HG03066 (cell line): Measurements from ENCODE around the gene SGMS1.
A peak's percentile ranks its signal among the peaks of the same experiment; 100 is the strongest.

ENCODE experiments used
- ATAC-seq: cut with Tn5 transposase; IDR thresholded peaks from one replicate; pipeline ENCODE4 v1.9.1; 2021; ENCODE audit warnings: low read depth; ENCODE audit not compliant: unreplicated experiment

Gene SGMS1

GRCh38 chr10:50407076-50407801 is 216.5 kb downstream of the SGMS1 start:
- no peak for ATAC-seq

- no peak for ATAC-seq
Observed at GRCh38 chr10:50406457-50407070, 217.2 kb downstream of the SGMS1 start.

DNA sequence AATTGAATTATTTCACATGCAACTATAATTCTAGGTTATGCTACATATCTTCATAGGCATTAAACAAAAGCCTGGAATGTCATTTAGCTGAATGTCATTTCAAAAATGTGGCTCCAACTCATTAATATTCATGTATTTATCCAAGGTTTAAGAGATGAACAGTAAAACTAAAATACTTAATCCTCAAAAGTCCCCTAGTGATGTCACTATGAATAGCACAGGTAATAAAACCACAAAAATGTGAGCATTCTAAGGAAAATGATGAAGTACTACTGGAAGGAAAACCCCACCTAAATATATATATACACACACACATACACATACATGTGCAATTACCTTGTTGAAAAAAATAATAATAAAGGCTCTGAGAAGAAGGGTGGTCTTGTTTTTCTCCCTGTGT is 218.0 kb downstream of the SGMS1 start:
- no peak for ATAC-seq

GRCh38 chr10:50404021-50404773 is 219.6 kb downstream of the SGMS1 start:
- no peak for ATAC-seq

DNA sequence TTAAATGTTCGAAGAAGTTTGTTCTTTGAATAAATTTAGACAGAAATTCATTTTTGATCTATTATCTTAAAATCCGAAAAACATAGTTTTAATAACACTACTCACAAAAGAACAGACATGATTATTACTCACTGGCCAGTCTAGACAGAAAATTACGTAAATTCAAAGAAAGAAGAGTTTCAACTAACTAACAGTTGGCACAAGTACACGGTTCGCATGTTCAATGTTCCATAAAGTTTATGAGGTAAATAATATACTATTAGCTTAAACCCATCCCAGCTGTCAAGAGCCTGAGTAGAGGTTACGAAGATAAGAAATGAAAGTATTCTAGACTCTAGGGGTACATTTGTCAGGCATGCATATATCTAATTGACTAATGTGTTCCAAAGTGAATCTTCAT is 220.7 kb downstream of the SGMS1 start:
- ATAC-seq, result no peak

DNA sequence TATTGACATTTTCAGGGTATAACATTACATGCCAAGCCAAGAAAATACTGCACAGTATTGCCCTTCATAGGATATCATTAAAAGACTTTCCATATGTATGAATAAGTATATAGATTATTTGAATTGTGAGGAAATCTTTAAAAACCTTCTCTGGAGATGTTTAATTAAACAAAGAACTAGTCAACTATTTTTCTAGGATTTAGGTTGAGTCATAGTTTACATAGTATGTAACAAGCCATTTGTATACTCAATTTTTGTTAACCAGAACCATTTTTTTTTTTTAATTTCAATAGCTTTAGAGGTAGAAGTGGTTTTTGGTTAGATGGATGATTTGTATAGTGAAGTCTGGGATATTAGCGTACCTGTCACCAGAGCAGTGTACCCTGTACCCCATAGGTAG is 221.3 kb downstream of the SGMS1 start:
- no peak for ATAC-seq

DNA sequence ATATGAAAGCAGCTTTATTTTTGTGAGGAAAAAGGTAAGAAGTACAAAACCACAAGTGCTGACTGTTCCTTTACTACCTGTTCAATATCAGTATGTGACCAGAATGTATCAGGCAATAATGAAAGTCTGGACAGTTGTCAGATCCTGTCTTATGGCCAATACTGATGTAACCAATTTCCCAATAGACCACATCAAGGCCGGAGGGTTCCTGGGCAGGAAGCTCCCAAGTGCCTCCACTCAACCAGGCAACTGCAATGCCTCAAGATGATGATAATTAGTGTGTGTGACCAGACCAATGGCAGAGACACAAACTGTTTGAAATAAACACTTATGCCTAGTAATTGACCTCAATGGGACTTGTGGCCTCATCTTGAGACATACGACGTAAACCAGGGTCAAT is 223.1 kb downstream of the SGMS1 start:
- no peak for ATAC-seq

- no peak for ATAC-seq
Observed at GRCh38 chr10:50398823-50399222, 224.9 kb downstream of the SGMS1 start.

DNA sequence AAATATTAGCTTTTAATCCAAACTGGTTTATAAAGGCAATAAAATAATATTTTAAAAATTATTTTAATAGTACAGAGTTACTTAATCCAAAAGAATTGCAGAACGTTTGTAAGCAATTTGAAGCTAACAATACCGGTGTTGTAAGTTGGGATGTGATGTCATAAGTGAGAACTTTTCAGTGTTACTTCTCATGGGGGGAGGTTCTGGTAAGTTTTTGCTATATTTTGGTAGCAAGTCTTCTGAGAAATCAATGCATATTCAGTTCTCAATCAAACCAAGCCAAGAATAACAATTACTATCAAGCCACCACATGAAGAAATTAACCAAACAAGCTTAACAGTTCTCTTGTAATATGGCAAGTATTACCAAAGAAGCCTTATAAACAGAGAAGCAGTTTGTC is 225.4 kb downstream of the SGMS1 start:
- no peak for ATAC-seq

DNA sequence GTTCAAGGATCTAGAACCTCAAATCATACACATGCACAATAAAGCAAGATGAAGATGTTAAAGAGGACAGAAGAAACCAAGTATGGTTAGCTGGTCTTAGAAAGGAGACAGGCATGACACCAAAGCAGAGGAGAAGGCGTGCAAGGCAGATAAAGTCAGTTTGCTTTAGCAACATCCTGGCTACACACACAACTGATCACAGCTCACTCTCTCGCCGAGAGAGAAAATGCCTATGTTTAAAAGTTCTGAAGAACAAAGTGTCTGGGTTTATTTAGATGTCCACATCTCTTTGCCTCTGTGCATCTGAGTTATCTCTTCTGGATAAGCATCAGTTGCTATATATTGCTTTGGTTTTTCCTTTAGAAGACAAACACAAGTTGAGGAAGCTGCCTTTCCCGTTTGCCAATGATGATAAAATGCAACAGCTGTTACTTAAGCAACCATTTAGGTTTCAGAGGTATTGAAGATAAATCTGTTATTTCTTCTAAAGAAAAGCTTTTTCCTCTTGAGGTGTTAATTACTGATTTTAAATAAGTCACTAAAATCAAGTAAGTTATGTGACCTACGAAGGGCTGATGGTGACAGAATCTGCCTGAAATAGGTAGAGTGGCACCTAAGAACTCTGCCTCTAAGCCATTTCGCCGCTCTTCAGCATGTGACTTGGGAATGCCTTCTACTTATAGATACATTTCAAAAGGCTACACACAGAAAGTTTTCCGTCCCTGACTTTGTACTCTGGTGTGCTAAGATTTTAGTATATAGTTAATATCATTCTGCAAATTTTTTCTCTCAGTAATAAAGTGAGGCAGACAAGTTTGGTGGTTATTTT is 226.2 kb downstream of the SGMS1 start:
- peak; percentile 36 for ATAC-seq

GRCh38 chr10:50396491-50397311 is 227.1 kb downstream of the SGMS1 start:
- ATAC-seq, result peak; percentile 69

DNA sequence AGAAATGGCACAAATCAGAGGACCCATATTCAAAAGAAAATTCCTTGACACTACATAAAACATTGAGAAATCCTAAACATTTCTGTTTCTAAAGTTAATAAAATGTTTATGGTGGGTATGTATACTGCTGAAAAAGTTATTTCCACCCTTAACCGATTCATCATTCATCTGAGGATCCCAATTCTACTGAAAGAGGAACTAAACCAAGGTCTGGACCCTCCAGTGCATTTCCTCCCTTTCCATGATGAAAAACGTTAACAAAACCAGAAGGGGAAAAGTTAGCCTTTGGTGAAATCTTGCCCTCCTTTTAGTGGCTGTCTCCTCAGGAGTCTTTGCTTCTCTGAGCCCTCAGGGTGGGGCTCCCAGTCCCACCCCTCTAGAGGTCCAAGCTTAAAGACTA is 227.9 kb downstream of the SGMS1 start:
- ATAC-seq, result no peak

- ATAC-seq, result no peak
Observed at GRCh38 chr10:50395271-50395670, 228.5 kb downstream of the SGMS1 start.

DNA sequence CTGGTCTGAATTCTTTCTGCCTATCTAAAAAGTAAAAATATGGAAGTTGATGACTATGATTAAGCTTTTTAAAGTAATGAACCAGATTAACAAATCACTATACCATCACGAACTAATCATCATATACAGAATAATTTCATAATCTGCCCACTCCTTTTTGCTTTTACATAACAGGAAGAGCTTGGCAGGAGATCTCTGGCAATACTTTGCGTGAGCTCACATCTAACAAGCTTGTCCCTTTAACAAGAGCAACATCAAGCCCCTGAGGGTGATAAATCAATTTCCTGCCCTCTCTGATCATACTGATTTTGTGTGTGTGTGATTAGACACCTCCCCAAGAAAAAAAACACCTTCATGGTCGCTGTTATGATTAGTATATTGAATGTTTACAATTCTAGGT is 228.9 kb downstream of the SGMS1 start:
- no peak for ATAC-seq

- ATAC-seq, result no peak
Observed at GRCh38 chr10:50393784-50394467, 229.8 kb downstream of the SGMS1 start.

DNA sequence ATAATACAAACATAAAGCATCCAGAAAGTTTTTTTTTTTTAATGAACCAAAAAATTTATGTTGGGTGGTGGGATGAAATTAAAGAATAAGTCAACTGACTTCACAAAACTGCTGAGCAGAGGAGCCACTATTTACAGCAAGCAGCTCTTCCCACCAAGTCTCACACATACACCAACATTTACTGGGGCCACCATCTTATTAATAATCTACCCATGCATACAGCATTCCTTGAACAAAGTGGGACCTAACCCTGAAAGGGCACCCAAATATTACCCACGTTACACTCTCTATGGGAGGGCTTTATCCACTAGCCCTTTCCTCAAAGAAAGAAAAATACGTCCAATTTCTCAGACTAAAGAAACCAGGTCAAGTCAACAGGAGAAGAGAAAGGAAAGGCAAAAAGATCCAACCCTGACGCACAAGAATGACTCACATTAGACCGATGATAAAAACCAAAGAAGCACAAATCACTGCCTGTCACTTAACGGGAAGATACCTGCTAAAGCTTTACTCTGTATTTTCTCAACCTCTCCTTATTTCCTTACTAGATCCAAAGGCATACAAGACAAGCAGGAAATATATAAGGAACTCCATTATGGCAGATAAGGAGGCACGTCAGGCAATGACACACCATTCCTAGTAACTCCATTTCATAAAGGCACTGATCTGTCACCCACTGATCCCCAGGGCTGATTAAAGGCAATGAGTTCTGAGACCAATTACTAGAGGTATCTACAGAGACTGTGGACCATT is 230.6 kb downstream of the SGMS1 start:
- ATAC-seq, result no peak

GRCh38 chr10:50392426-50392825 is 231.3 kb downstream of the SGMS1 start:
- ATAC-seq, result no peak

GRCh38 chr10:50390302-50390701 is 233.5 kb downstream of the SGMS1 start:
- no peak for ATAC-seq

DNA sequence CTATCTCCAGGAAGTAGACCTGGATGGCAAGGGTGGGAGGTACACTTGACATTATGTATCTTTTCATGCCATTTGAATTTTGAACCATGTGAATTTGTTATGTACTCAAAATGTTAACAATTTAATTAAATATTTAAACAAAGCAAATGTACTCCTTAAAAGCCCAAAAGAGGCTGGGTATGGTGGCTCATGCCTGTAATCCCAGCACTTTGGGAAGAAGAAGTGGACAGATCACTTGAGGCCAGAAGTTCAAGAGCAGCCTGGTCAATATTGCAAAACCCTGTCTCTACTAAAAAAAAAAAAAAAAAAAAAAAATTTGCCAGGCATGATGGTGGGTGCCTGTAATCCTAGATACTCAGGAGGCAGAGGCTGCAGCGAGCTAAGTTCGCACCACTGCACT is 235.6 kb downstream of the SGMS1 start:
- no peak for ATAC-seq
